HCT116 (cell line): ENCODE data around the gene TSPYL6. TPM values are rescaled to one million over a fixed set of nuclear protein-coding genes. Genes with fewer than 3 reads are reported as not detected.

Source experiments
- ATAC-seq: fragments of 200-7000 bp; cut with Tn5 transposase; 2 replicates; pipeline ENCODE4 v1.9.1; 2020; ENCODE audit warnings: mild to moderate bottlenecking, moderate library complexity
- BruUV-seq: library from RNA; stranded (reverse); fragments of 400-500 nt; replicated peaks from 2 replicates; lab custom pipeline; 2021; lab: Mats Ljungman, UMichigan
- CTCF ChIA-PET: fragments of 300-600 bp; sonication (Branson Sonifier 250); formaldehyde crosslinking; loops from one replicate; lab custom pipeline; 2021; ENCODE audit warnings: antibody characterized with exemption; lab: Charles Lee
- POLR2A ChIA-PET: fragments of 300-600, 350-600 bp; sonication (Branson Sonifier 250); formaldehyde crosslinking; loops from one replicate; lab custom pipeline; 2021; ENCODE audit warnings: antibody characterized with exemption; lab: Charles Lee
- RAD21 ChIA-PET, 2 experiments: fragments of 300-600 bp; sonication (Branson Sonifier 250); formaldehyde crosslinking; loops; one replicate each; lab custom pipeline; 2023; ENCODE audit warnings: low total read pairs in 2 of 2; ENCODE audit not compliant: uncharacterized antibody in 2 of 2, unreplicated experiment in 2 of 2, low non-redundant PET in 1 of 2; lab: Charles Lee
- DNase-seq: peaks from one replicate; pipeline ENCODE4 v3.0.0-alpha.2; 2010; ENCODE audit warnings: low read depth, low spot score
- H2AFZ ChIP-seq: fragments of 200-600 bp; shearing (Covaris generic), sonication (generic); 2 replicates; pipeline ENCODE4 v1.6.1; 2017; ENCODE audit warnings: low read depth, mixed run types, mixed read lengths, antibody characterized with exemption, low read length; ENCODE audit not compliant: poor library complexity, severe bottlenecking
- H3K27ac ChIP-seq: 2 replicates; pipeline ENCODE4 v1.5.1; 2012; ENCODE audit warnings: low read depth, low read length
- H3K27me3 ChIP-seq: fragments of 200-600 bp; sonication (generic); 2 replicates; pipeline ENCODE4 v1.6.1; 2016; ENCODE audit warnings: mixed run types, low read length, mixed read lengths; ENCODE audit not compliant: insufficient read depth
- H3K36me3 ChIP-seq, 2 experiments: fragments of 200-500 bp in 1 of 2; fragments of 200-600 bp in 1 of 2; sonication (Bioruptor generic) in 1 of 2; sonication (generic) in 1 of 2; 2 replicates each; pipeline versions ENCODE4 v1.5.1 to v1.6.1; 2014 to 2016; ENCODE audit warnings: low read length in 2 of 2, inconsistent platforms in 1 of 2, mixed read lengths in 1 of 2, mixed run types in 1 of 2; ENCODE audit not compliant: insufficient read depth in 2 of 2, control insufficient read depth in 1 of 2
- H3K4me1 ChIP-seq, 2 experiments: fragments of 200-600 bp in 1 of 2; sonication (generic) in 1 of 2; 2 replicates each; pipeline versions ENCODE4 v1.5.1 to v1.6.1; 2012 to 2017; ENCODE audit warnings: low read length in 2 of 2, inconsistent platforms in 1 of 2, mild to moderate bottlenecking in 1 of 2, mixed read lengths in 1 of 2, mixed run types in 1 of 2, moderate library complexity in 1 of 2; ENCODE audit not compliant: insufficient read depth in 2 of 2, control insufficient read depth in 1 of 2
- H3K4me2 ChIP-seq: fragments of 200-600 bp; sonication (generic); 2 replicates; pipeline ENCODE4 v1.6.1; 2017; ENCODE audit warnings: mixed run types, low read length, mixed read lengths
- H3K4me3 ChIP-seq, 2 experiments: fragments of 200-600 bp in 1 of 2; sonication (generic) in 1 of 2; replicated peaks in 1 of 2; 2 replicates each; pipeline ENCODE4 v1.5.1; 2011 to 2016; ENCODE audit warnings: low read length in 2 of 2, control low read depth in 1 of 2, low read depth in 1 of 2, mild to moderate bottlenecking in 1 of 2, mixed read lengths in 1 of 2, mixed run types in 1 of 2
- H3K79me2 ChIP-seq: fragments of 200-600 bp; sonication (generic); 2 replicates; pipeline ENCODE4 v1.6.1; 2017; ENCODE audit warnings: mild to moderate bottlenecking, mixed run types, low read length, moderate library complexity, mixed read lengths; ENCODE audit not compliant: insufficient read depth
- H3K9ac ChIP-seq: fragments of 200-600 bp; sonication (generic); 2 replicates; pipeline ENCODE4 v1.6.1; 2016; ENCODE audit warnings: low read length, mixed read lengths
- H3K9me2 ChIP-seq: fragments of 200-600 bp; sonication (generic), shearing (Covaris generic); 2 replicates; pipeline ENCODE4 v1.6.1; 2017; ENCODE audit warnings: mixed run types, mild to moderate bottlenecking, moderate library complexity; ENCODE audit not compliant: insufficient read depth
- H3K9me3 ChIP-seq, 2 experiments: fragments of 200-500 bp in 1 of 2; fragments of 200-600 bp in 1 of 2; sonication (Bioruptor generic) in 1 of 2; sonication (generic) in 1 of 2; 2 replicates each; pipeline ENCODE4 v1.6.1; 2014 to 2017; ENCODE audit warnings: low read length in 2 of 2, mixed read lengths in 2 of 2, inconsistent platforms in 1 of 2, low read depth in 1 of 2, mild to moderate bottlenecking in 1 of 2, mixed run types in 1 of 2, moderate library complexity in 1 of 2; ENCODE audit not compliant: control insufficient read depth in 1 of 2, insufficient read depth in 1 of 2
- H4K20me1 ChIP-seq: fragments of 200-600 bp; sonication (generic), shearing (Covaris generic); 2 replicates; pipeline ENCODE4 v1.6.1; 2017; ENCODE audit warnings: mixed run types, mild to moderate bottlenecking, moderate library complexity; ENCODE audit not compliant: insufficient read depth
- CTCF ChIP-seq, 3 experiments: fragments of 200-600 bp in 1 of 3; sonication (generic) in 1 of 3; IDR thresholded peaks in 2 of 3; conservative IDR thresholded peaks in 1 of 3; 2 replicates each; pipeline ENCODE4 v1.5.1; 2012 to 2017; ENCODE audit warnings: low read depth in 2 of 3, low read length in 2 of 3, antibody characterized with exemption in 1 of 3, borderline replicate concordance in 1 of 3, control low read depth in 1 of 3, mild to moderate bottlenecking in 1 of 3, mixed read lengths in 1 of 3, mixed run types in 1 of 3, moderate library complexity in 1 of 3; ENCODE audit not compliant: insufficient read depth in 1 of 3
- MAX ChIP-seq: IDR thresholded peaks from 2 replicates; pipeline ENCODE4 v1.6.1; 2012
- POLR2A ChIP-seq: IDR thresholded peaks from 2 replicates; pipeline ENCODE4 v1.7.0; 2011; ENCODE audit warnings: borderline replicate concordance; ENCODE audit not compliant: insufficient read depth, insufficient read length; ENCODE audit errors: extremely low read depth
- POLR2AphosphoS5 ChIP-seq: IDR thresholded peaks from 2 replicates; pipeline ENCODE4 v1.6.1; 2011; ENCODE audit warnings: mild to moderate bottlenecking, low read depth, low read length, moderate library complexity
- REST ChIP-seq: IDR thresholded peaks from 2 replicates; pipeline ENCODE4 v1.6.1; 2012; ENCODE audit warnings: low read depth
- YY1 ChIP-seq: IDR thresholded peaks from 2 replicates; pipeline ENCODE4 v1.6.1; 2011; ENCODE audit warnings: low read length, low read depth, moderate library complexity, mild to moderate bottlenecking; ENCODE audit not compliant: insufficient replicate concordance; ENCODE audit errors: extremely low read depth
- ZBTB33 ChIP-seq: IDR thresholded peaks from 2 replicates; pipeline ENCODE4 v1.6.1; 2011; ENCODE audit warnings: mild to moderate bottlenecking, low read length, moderate library complexity; ENCODE audit not compliant: insufficient replicate concordance; ENCODE audit errors: extremely low read depth
- ZNF274 ChIP-seq: fragments of 200-500 bp; sonication (Bioruptor generic); IDR thresholded peaks from 2 replicates; pipeline ENCODE4 v1.6.1; 2014; ENCODE audit warnings: mild to moderate bottlenecking, low read depth, low read length, inconsistent platforms
- intact Hi-C: fragments of 100-400 bp; cut with micrococcal nuclease; formaldehyde crosslinking; loops from 2 replicates; pipeline ENCODE4 v1.10.0; 2022
- total RNA-seq: library from RNA; stranded (reverse); gene quantifications from one replicate; pipeline ENCODE4 v1.2.1, GENCODE V29; 2021; ENCODE audit not compliant: unreplicated experiment

TSPYL6 gene
- total RNA-seq, 1 experiment from 2014 or later, result not detected

- no peaks in the 10 kb centered on the region for H3K27me3 ChIP-seq
- BruUV-seq, result no TSS peak
- H3K4me3 ChIP-seq, result no peak overlapping the region
- no peaks in the 10 kb centered on the region for H3K9me2 ChIP-seq
- no peaks in the 10 kb centered on the region for H3K36me3 ChIP-seq
- H2AFZ ChIP-seq, result no peak overlapping the region
- no peaks in the 10 kb centered on the region for H3K79me2 ChIP-seq
- ATAC-seq, result no peak
- ChIA-PET POLR2A (no interaction called here), CTCF (no interaction called here), RAD21 (no interaction called here)
- no peak overlapping the region for H3K4me2 ChIP-seq
- TF ChIP-seq CTCF (IDR thresholded peaks at IDR 0.05 in 2 of 3, conservative IDR thresholded peaks at IDR 0.05 in 1 of 3; ENCODE audit: borderline replicate concordance in 1 of 3, insufficient read depth in 1 of 3, low read depth in 2 of 3, low read length in 2 of 3) (no peak), ZBTB33 (no peak), MAX (no peak), YY1 (no peak), ZNF274 (no peak), POLR2AphosphoS5 (no peak), POLR2A (no peak), REST (no peak)
- H3K9me3 ChIP-seq, result no peaks in the 10 kb centered on the region
- H3K4me1 ChIP-seq, result no peaks in the 10 kb centered on the region
- H4K20me1 ChIP-seq, result no peaks in the 10 kb centered on the region
- H3K9ac ChIP-seq, result no peak overlapping the region
- no peak overlapping the region for H3K27ac ChIP-seq
- no peak for DNase-seq
- intact Hi-C loops, result no loop called here
Measured at GRCh38 chr2:54271189-54271588, 15.2 kb upstream of the TSPYL6 start.
